ENCODE measurements around the gene PPIF. TPM values are rescaled to one million over a fixed set of nuclear protein-coding genes. Genes with fewer than 3 reads are reported as not detected.

Gene PPIF
- total and polyA plus RNA-seq, 2 donors (not counting 1 experiment from before 2014, with no cell fraction given) = 50.4 to 100 TPM

GRCh38 chr10:79354615-79355014, 7.3 kb downstream of the PPIF start:
- Histone ChIP-seq H3K4me2 (replicated peaks; ENCODE audit: low read depth, low read length, poor library complexity, severe bottlenecking) (peak overlapping the region; percentile 34), H4K20me1 (ENCODE audit: control insufficient read depth, insufficient read depth, low read length, poor library complexity, severe bottlenecking) (peaks cover 13% of the 10 kb centered on the region), H2AFZ (ENCODE audit: insufficient read depth, low read depth, low read length, poor library complexity, severe bottlenecking) (no peak overlapping the region), H3K9me3 (ENCODE audit: control extremely low read depth in 1 of 3, control insufficient read depth in 2 of 3, insufficient read depth in 1 of 3, low read length in 2 of 3) (no peaks in the 10 kb centered on the region), H3K27me3 (replicated peaks in 1 of 4; ENCODE audit: control extremely low read depth in 1 of 4, control insufficient read depth in 3 of 4, insufficient read depth in 4 of 4, low read length in 3 of 4) (no peaks in the 10 kb centered on the region), H3K4me1 (ENCODE audit: control insufficient read depth in 2 of 2, insufficient read depth in 2 of 2, low read length in 2 of 2) (peaks cover 23 to 39% of the 10 kb centered on the region in 2 donors), H3K36me3 (replicated peaks in 1 of 2; ENCODE audit: control extremely low read depth in 1 of 2, control insufficient read depth in 1 of 2, extremely low read depth in 1 of 2, insufficient read depth in 2 of 2, low read length in 1 of 2) (peaks cover 0 to 60% of the 10 kb centered on the region in 2 experiments), H3K9ac (ENCODE audit: low read length) (no peak overlapping the region), H3K27ac (ENCODE audit: low read length in 2 of 2) (peak overlapping the region; percentile 20 to 62), H3K4me3 (ENCODE audit: control extremely low read depth in 1 of 5, extremely low read depth in 1 of 5, insufficient read depth in 1 of 5, low read depth in 2 of 5, low read length in 4 of 5) (no peak overlapping the region), H3K79me2 (ENCODE audit: control insufficient read depth, insufficient read depth, low read length) (no peaks in the 10 kb centered on the region)
- H3K9me3 Mint-ChIP-seq (ENCODE audit: insufficient read depth) = no peaks in the 10 kb centered on the region
- DNase-seq = no peak
- H3K27me3 Mint-ChIP-seq = no peaks in the 10 kb centered on the region
- ATAC-seq (ENCODE audit: low read depth) = no peak
- 86% methylated on average over 4 of the region's 6 CpGs for WGBS (ENCODE audit: insufficient coverage)
- no peak for TF ChIP-seq EZH2 (IDR thresholded peaks at IDR 0.05; ENCODE audit: borderline replicate concordance, insufficient read depth, low read depth, low read length, poor library complexity, severe bottlenecking)
- TF ChIP-seq CTCF (IDR thresholded peaks at IDR 0.05) = no peak
- H3K4me1 Mint-ChIP-seq = peaks cover 48% of the 10 kb centered on the region
- CTCF ChIA-PET = interaction anchor here (0.9 to 1.5 kb wide), 2 partner anchors 36 to 60 kb away, joined by 3 to 5 read pairs; no protein-coding TSS in a partner anchor
- POLR2A ChIA-PET = no interaction called here
- H3K4me3 Mint-ChIP-seq = no peak overlapping the region
- intact Hi-C loops (cut with micrococcal nuclease) = no loop called here
- H3K27ac Mint-ChIP-seq = peak overlapping the region; percentile 34

- Histone ChIP-seq H3K4me2 (replicated peaks; ENCODE audit: low read depth, low read length, poor library complexity, severe bottlenecking) (no peak overlapping the region), H3K4me1 (ENCODE audit: control insufficient read depth in 2 of 2, insufficient read depth in 2 of 2, low read length in 2 of 2) (peaks cover 27 to 47% of the 10 kb centered on the region in 2 donors), H3K79me2 (ENCODE audit: control insufficient read depth, insufficient read depth, low read length) (no peaks in the 10 kb centered on the region), H3K27me3 (replicated peaks in 1 of 4; ENCODE audit: control extremely low read depth in 1 of 4, control insufficient read depth in 3 of 4, insufficient read depth in 4 of 4, low read length in 3 of 4) (no peaks in the 10 kb centered on the region), H3K9ac (ENCODE audit: low read length) (no peak overlapping the region), H4K20me1 (ENCODE audit: control insufficient read depth, insufficient read depth, low read length, poor library complexity, severe bottlenecking) (peaks cover 13% of the 10 kb centered on the region), H3K36me3 (replicated peaks in 1 of 2; ENCODE audit: control extremely low read depth in 1 of 2, control insufficient read depth in 1 of 2, extremely low read depth in 1 of 2, insufficient read depth in 2 of 2, low read length in 1 of 2) (peaks cover 0 to 51% of the 10 kb centered on the region in 2 experiments), H2AFZ (ENCODE audit: insufficient read depth, low read depth, low read length, poor library complexity, severe bottlenecking) (no peak overlapping the region), H3K27ac (ENCODE audit: low read length in 2 of 2) (no peak overlapping the region), H3K4me3 (ENCODE audit: control extremely low read depth in 1 of 5, extremely low read depth in 1 of 5, insufficient read depth in 1 of 5, low read depth in 2 of 5, low read length in 4 of 5) (no peak overlapping the region), H3K9me3 (ENCODE audit: control extremely low read depth in 1 of 3, control insufficient read depth in 2 of 3, insufficient read depth in 1 of 3, low read length in 2 of 3) (no peaks in the 10 kb centered on the region)
- Mint-ChIP-seq H3K27me3 (no peaks in the 10 kb centered on the region), H3K4me3 (no peak overlapping the region), H3K27ac (peak overlapping the region; percentile 10), H3K9me3 (ENCODE audit: insufficient read depth) (no peaks in the 10 kb centered on the region), H3K4me1 (peaks cover 48% of the 10 kb centered on the region)
- ATAC-seq (ENCODE audit: low read depth) (no peak), DNase-seq (no peak)
- POLR2A ChIA-PET = no interaction called here
- intact Hi-C loops (cut with micrococcal nuclease) = no loop called here
- WGBS (ENCODE audit: insufficient coverage) = 74% methylated on average over 5 of the region's 6 CpGs
- TF ChIP-seq EZH2 (IDR thresholded peaks at IDR 0.05; ENCODE audit: borderline replicate concordance, insufficient read depth, low read depth, low read length, poor library complexity, severe bottlenecking) (no peak), CTCF (IDR thresholded peaks at IDR 0.05) (no peak)
- CTCF ChIA-PET = interaction anchor here (0.9 kb wide), 1 partner anchor 61 kb away, joined by 5 read pairs; no protein-coding TSS in a partner anchor
These were observed 8.2 kb downstream of the PPIF start for GRCh38 chr10:79355420-79356017.
